ENCODE measurements around the gene SLC25A23. TPM values are rescaled to one million over a fixed set of nuclear protein-coding genes. Genes with fewer than 3 reads are reported as not detected.

SLC25A23 gene
- total and polyA plus RNA-seq, 2 experiments from 2014 or later = 25.7 to 96.4 TPM

GRCh38 chr19:6433165-6433564 lies 26.4 kb downstream of the SLC25A23 start:
- H3K9me3 Mint-ChIP-seq = no peaks in the 10 kb centered on the region; the same call in 2 of the 3 replicates

More at GRCh38 chr19:6433165-6433564, 26.4 kb downstream of the SLC25A23 start:
- no peaks in the 10 kb centered on the region for H4K20me1 ChIP-seq (replicated peaks; ENCODE audit: insufficient read depth)
- no peak for DNase-seq (ENCODE audit: low spot score)
- H2AFZ ChIP-seq = no peak overlapping the region
- TF ChIP-seq NANOG (IDR thresholded peaks at IDR 0.05; ENCODE audit: borderline replicate concordance) (no peak), CTCF (conservative IDR thresholded peaks at IDR 0.05; ENCODE audit: low read depth in 2 of 2) (peak; percentile 13 to 53; a peak in 2 of 4 replicates), REST (IDR thresholded peaks at IDR 0.05; ENCODE audit: unreplicated experiment) (no peak), JUNB (IDR thresholded peaks at IDR 0.05; ENCODE audit: unreplicated experiment) (no peak), CREB1 (CRISPR knock-in tag; IDR thresholded peaks at IDR 0.05; ENCODE audit: low read depth) (no peak)
- Mint-ChIP-seq H3K4me1 (no peaks in the 10 kb centered on the region), H3K36me3 (ENCODE audit: low read depth) (no peaks in the 10 kb centered on the region), H3K27ac (no peak overlapping the region), H3K4me3 (no peak overlapping the region), H3K27me3 (ENCODE audit: insufficient read depth, low read depth, poor library complexity) (peaks cover 3% of the 10 kb centered on the region)
- no peaks in the 10 kb centered on the region for H3K9me2 ChIP-seq (ENCODE audit: insufficient read depth)
- no peaks in the 10 kb centered on the region for H3K4me1 ChIP-seq (ENCODE audit: insufficient read depth)
- H3K4me2 ChIP-seq = no peak overlapping the region
- peak; percentile 68 for ATAC-seq
- H3K4me3 ChIP-seq = no peak overlapping the region
- no peaks in the 10 kb centered on the region for H3K36me3 ChIP-seq (ENCODE audit: insufficient read depth)
- H3K79me2 ChIP-seq (replicated peaks; ENCODE audit: insufficient read depth) = no peaks in the 10 kb centered on the region
- H3K27me3 ChIP-seq (ENCODE audit: insufficient read depth) = no peaks in the 10 kb centered on the region
- no peak overlapping the region for H3K27ac ChIP-seq (ENCODE audit: low read depth)
- H3F3A ChIP-seq (replicated peaks; ENCODE audit: low read depth) = no peaks in the 10 kb centered on the region
